ENCODE measurements around the gene SIRT5. TPM values are rescaled to one million over a fixed set of nuclear protein-coding genes. Genes with fewer than 3 reads are reported as not detected.

Gene SIRT5
- total RNA-seq, 4 donors from 2014 or later, result 7.5 to 13.1 (median 10.0) TPM

- WGBS, 2 donors (ENCODE audit: low coverage in 1 of 2), result 89 to 100% methylated on average over 1 of the region's 1 CpG
Observed at GRCh38 chr6:13655700-13656099, 81.3 kb downstream of the SIRT5 start.

GRCh38 chr6:13660273-13660672, 85.9 kb downstream of the SIRT5 start:
- Histone ChIP-seq H3K27ac (no peak overlapping the region), H3K36me3 (no peaks in the 10 kb centered on the region), H3K9me3 (no peaks in the 10 kb centered on the region), H3K4me3 (no peak overlapping the region), H3K27me3 (no peaks in the 10 kb centered on the region), H3K4me1 (peaks cover 0 to 50% (median 0%) of the 10 kb centered on the region in 3 donors)
- WGBS, 2 donors (ENCODE audit: low coverage in 1 of 2), result 100% methylated on average over 1 of the region's 1 CpG
- ATAC-seq, result no peak
- TF ChIP-seq POLR2A (IDR thresholded peaks at IDR 0.05) (no peak), EP300 (IDR thresholded peaks at IDR 0.05) (no peak), POLR2AphosphoS5 (IDR thresholded peaks at IDR 0.05) (no peak)
- TF ChIP-seq, protein P1, sequence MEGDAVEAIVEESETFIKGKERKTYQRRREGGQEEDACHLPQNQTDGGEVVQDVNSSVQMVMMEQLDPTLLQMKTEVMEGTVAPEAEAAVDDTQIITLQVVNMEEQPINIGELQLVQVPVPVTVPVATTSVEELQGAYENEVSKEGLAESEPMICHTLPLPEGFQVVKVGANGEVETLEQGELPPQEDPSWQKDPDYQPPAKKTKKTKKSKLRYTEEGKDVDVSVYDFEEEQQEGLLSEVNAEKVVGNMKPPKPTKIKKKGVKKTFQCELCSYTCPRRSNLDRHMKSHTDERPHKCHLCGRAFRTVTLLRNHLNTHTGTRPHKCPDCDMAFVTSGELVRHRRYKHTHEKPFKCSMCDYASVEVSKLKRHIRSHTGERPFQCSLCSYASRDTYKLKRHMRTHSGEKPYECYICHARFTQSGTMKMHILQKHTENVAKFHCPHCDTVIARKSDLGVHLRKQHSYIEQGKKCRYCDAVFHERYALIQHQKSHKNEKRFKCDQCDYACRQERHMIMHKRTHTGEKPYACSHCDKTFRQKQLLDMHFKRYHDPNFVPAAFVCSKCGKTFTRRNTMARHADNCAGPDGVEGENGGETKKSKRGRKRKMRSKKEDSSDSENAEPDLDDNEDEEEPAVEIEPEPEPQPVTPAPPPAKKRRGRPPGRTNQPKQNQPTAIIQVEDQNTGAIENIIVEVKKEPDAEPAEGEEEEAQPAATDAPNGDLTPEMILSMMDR (IDR thresholded peaks at IDR 0.05), result no peak

More at GRCh38 chr6:13655700-13656099, 81.3 kb downstream of the SIRT5 start:
- Histone ChIP-seq H3K4me3 (no peak overlapping the region), H3K36me3 (peaks cover 0 to 12% of the 10 kb centered on the region in 2 donors), H3K27ac (no peak overlapping the region), H3K27me3 (no peaks in the 10 kb centered on the region), H3K9me3 (no peaks in the 10 kb centered on the region), H3K4me1 (peaks cover 0 to 23% (median 0%) of the 10 kb centered on the region in 3 donors)
- TF ChIP-seq, protein P1 (IDR thresholded peaks at IDR 0.05), result no peak
- TF ChIP-seq POLR2A (IDR thresholded peaks at IDR 0.05), result no peak
- no peak for TF ChIP-seq EP300 (IDR thresholded peaks at IDR 0.05)
- no peak for TF ChIP-seq POLR2AphosphoS5 (IDR thresholded peaks at IDR 0.05)
- ATAC-seq, result no peak

DNA sequence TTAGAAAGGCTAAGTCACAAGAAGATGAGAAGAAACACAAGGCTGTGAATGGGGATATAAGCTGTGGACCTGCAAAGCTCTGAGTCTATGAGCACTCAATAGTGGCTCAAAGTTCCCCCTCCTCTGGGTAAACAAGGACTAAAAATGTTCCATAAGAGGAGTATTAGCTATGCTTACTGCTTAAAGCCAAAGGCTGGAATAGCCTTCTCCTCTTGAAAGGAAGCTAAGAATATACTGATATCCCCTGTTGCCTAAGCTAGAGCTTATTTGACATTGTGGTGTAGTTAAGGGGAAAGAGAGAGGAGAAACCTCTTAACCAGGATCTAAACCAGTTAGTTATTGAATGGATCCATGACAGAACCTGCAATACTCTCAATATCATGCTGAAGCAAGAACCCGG, 86.5 kb downstream of the SIRT5 start:
- no peak for TF ChIP-seq POLR2A (IDR thresholded peaks at IDR 0.05)
- no peak for TF ChIP-seq POLR2AphosphoS5 (IDR thresholded peaks at IDR 0.05)
- TF ChIP-seq, protein P1 (IDR thresholded peaks at IDR 0.05), result no peak
- no peak for TF ChIP-seq EP300 (IDR thresholded peaks at IDR 0.05)
- H3K36me3 ChIP-seq, result no peaks in the 10 kb centered on the region
- H3K4me1 ChIP-seq, result peaks cover 0 to 53% (median 0%) of the 10 kb centered on the region in 3 donors
- no peaks in the 10 kb centered on the region for H3K27me3 ChIP-seq
- no peaks in the 10 kb centered on the region for H3K9me3 ChIP-seq
- no peak overlapping the region for H3K27ac ChIP-seq
- WGBS, 2 donors (ENCODE audit: low coverage in 1 of 2), result 100% methylated on average over 1 of the region's 1 CpG
- ATAC-seq, result no peak
- H3K4me3 ChIP-seq, result no peak overlapping the region

DNA sequence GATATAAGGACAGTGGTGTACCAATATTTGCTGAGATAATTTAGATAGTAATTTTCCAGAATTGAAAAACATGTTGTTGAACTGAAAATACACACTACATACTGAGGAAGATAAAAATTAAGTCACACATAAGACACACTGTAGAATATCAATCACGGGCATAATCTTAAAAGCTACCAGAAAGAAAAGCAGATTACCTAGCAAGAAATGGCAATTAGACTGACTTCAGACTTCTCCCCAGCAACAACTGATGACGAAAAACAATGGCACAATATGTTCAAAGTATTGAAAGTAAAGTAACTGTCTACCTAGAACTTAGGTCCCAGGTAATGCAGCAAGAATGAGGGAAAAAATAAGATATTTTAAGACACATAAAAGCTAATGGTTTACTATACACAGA, 87.2 kb downstream of the SIRT5 start:
- TF ChIP-seq, protein P1 (IDR thresholded peaks at IDR 0.05), result no peak
- TF ChIP-seq POLR2A (IDR thresholded peaks at IDR 0.05), result no peak
- TF ChIP-seq POLR2AphosphoS5 (IDR thresholded peaks at IDR 0.05), result no peak
- TF ChIP-seq EP300 (IDR thresholded peaks at IDR 0.05), result no peak
- H3K4me3 ChIP-seq, result no peak overlapping the region
- ATAC-seq, result no peak
- H3K36me3 ChIP-seq, result no peaks in the 10 kb centered on the region
- 75 to 96% methylated on average over 2 of the region's 2 CpGs for WGBS, 2 donors (ENCODE audit: low coverage in 1 of 2)
- H3K4me1 ChIP-seq, result peaks cover 0 to 53% (median 0%) of the 10 kb centered on the region in 3 donors
- H3K27ac ChIP-seq, result no peak overlapping the region
- H3K27me3 ChIP-seq, result no peaks in the 10 kb centered on the region
- no peaks in the 10 kb centered on the region for H3K9me3 ChIP-seq

- 72 to 82% methylated on average over 3 of the region's 3 CpGs for WGBS, 2 donors (ENCODE audit: low coverage in 1 of 2)
- no peaks in the 10 kb centered on the region for H3K9me3 ChIP-seq
Observed at GRCh38 chr6:13662651-13663334, 88.4 kb downstream of the SIRT5 start.

More at GRCh38 chr6:13662651-13663334, 88.4 kb downstream of the SIRT5 start:
- Histone ChIP-seq H3K27ac (no peak overlapping the region), H3K36me3 (no peaks in the 10 kb centered on the region), H3K27me3 (no peaks in the 10 kb centered on the region), H3K4me1 (peaks cover 0 to 60% (median 0%) of the 10 kb centered on the region in 3 donors), H3K4me3 (no peak overlapping the region)
- no peak for TF ChIP-seq EP300 (IDR thresholded peaks at IDR 0.05)
- ATAC-seq, result no peak

Measured in gastroesophageal sphincter (tissue), 4 donors.